Measurements from ENCODE around the gene GBE1. TPM values are rescaled to one million over a fixed set of nuclear protein-coding genes. Genes with fewer than 3 reads are reported as not detected.

The GBE1 gene
- polyA plus RNA-seq, 1 donor (not counting 4 experiments of a cell fraction or from before 2014, with no cell fraction given), result 30.2 TPM

DNA sequence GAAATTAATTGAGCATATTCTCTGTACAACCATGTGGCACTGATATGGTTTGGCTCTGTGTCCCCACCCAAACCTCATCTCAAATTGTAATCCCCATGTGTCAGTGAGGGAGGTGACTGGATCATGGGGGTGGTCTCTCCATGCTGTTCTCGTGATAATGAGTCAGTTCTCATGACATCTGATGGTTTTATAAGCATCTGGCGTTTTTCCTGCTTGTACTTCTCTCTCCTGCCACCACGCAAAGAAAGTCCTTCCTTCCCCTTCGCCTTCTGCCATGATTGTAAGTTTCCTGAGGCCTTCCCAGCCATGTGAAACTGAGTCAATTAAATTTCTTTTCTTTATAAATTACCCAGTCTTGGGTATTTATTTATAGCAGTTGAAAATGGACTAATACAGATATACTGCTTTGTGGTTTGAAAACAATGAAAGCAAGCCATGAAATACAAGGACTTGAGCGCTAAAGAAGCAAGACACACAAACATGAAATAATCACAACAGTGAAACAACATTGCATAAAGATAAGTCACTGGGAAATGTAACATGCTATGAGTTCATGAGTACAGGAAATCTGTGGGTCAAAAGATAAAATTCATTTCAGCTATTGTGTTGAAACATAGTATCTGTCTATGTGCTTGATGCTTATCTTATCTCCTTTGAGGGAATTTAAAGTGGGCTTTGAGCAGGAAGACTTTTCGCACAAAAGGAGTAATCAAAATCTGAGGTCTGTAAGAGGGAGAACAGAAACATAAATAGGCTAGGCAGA lies 288.7 kb downstream of the GBE1 start:
- FAIRE-seq, result no peak
- dilution Hi-C loops (cut with MboI; ENCODE audit: extremely low pct_ligation_motif_present, low sequenced_read_pairs), result no loop called here
- no peak overlapping the region for H3K9ac ChIP-seq (ENCODE audit: control insufficient read depth, extremely low read depth, insufficient read depth, low read length)

DNA sequence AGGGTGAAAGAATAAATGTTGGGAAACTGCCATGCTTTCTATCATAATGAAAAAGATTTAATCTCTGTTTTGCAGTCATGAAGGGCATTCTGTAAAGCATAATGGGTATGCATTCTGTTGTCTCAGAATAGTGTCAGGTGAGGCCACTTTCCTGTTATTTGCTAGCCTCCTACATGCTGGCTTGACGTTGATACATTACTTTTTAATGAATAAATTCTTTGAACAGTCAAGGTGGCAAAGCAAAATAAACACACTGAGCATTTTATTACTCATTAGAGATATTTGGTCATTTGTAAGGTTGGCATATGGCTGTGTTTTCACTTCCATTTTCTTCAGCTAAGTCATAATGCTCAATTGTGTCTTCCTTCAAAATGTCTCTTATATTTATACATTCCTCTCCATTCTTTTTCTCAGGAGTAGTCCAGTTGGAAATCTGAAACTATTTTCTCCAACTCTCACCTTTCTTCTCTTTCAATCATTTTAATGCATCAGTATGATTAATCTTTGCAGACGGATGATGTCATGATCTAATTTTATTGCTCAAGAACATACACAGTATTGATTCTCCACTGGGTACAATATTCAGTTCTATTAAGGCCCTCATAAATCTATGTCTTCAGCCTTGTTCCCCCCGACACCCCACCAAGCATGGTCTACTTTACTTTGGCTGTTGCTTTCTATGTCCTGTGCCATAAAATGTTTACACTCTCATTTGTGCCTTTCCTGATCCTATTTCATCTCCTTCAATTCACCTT lies 290.7 kb downstream of the GBE1 start:
- Histone ChIP-seq H2AFZ (ENCODE audit: control insufficient read depth, low read length) (no peak overlapping the region), H4K20me1 (ENCODE audit: control insufficient read depth, extremely low read depth, insufficient read depth, low read length) (no peaks in the 10 kb centered on the region), H3K4me3 (ENCODE audit: control insufficient read depth in 2 of 3, extremely low read depth in 1 of 3, insufficient read depth in 2 of 3, low read depth in 1 of 3, low read length in 3 of 3) (no peak overlapping the region), H3K36me3 (ENCODE audit: control insufficient read depth in 2 of 2, extremely low read depth in 1 of 2, insufficient read depth in 2 of 2, low read length in 2 of 2) (no peaks in the 10 kb centered on the region), H3K4me2 (ENCODE audit: control insufficient read depth, extremely low read depth, insufficient read depth, low read depth, low read length) (no peak overlapping the region), H3K79me2 (ENCODE audit: control insufficient read depth, insufficient read depth, low read length) (no peaks in the 10 kb centered on the region), H3K4me1 (ENCODE audit: control insufficient read depth, extremely low read depth, insufficient read depth, low read length) (no peaks in the 10 kb centered on the region), H3K27me3 (ENCODE audit: control insufficient read depth, extremely low read depth, insufficient read depth, low read length) (no peaks in the 10 kb centered on the region), H3K27ac (ENCODE audit: control insufficient read depth, insufficient read depth, low read length) (no peak overlapping the region), H3K9me3 (ENCODE audit: control insufficient read depth, low read depth, low read length) (no peaks in the 10 kb centered on the region), H3K9ac (ENCODE audit: control insufficient read depth, extremely low read depth, insufficient read depth, low read length) (no peak overlapping the region), H3K9me1 (ENCODE audit: control insufficient read depth, extremely low read depth, insufficient read depth, low read length) (no peaks in the 10 kb centered on the region)
- FAIRE-seq, result no peak
- no peak for TF ChIP-seq CTCF (optimal IDR thresholded peaks at IDR 0.05 in 1 of 3, IDR thresholded peaks at IDR 0.05 in 1 of 3, conservative IDR thresholded peaks at IDR 0.05 in 1 of 3; ENCODE audit: extremely low read depth in 1 of 3, insufficient read depth in 2 of 3, low read length in 3 of 3)
- TF ChIP-seq EZH2 (IDR thresholded peaks at IDR 0.05; ENCODE audit: low read length), result no peak
- dilution Hi-C loops (cut with MboI; ENCODE audit: extremely low pct_ligation_motif_present, low sequenced_read_pairs), result no loop called here
- no peak for DNase-seq (ENCODE audit: low read depth, low spot score)

More for the DNA sequence above, 288.7 kb downstream of the GBE1 start:
- DNase-seq (ENCODE audit: low read depth, low spot score), result no peak
- Histone ChIP-seq H2AFZ (ENCODE audit: control insufficient read depth, low read length) (no peak overlapping the region), H3K4me1 (ENCODE audit: control insufficient read depth, extremely low read depth, insufficient read depth, low read length) (no peaks in the 10 kb centered on the region), H3K4me3 (ENCODE audit: control insufficient read depth in 2 of 3, extremely low read depth in 1 of 3, insufficient read depth in 2 of 3, low read depth in 1 of 3, low read length in 3 of 3) (no peak overlapping the region), H3K9me3 (ENCODE audit: control insufficient read depth, low read depth, low read length) (no peaks in the 10 kb centered on the region), H3K36me3 (ENCODE audit: control insufficient read depth in 2 of 2, extremely low read depth in 1 of 2, insufficient read depth in 2 of 2, low read length in 2 of 2) (no peaks in the 10 kb centered on the region), H3K4me2 (ENCODE audit: control insufficient read depth, extremely low read depth, insufficient read depth, low read depth, low read length) (no peak overlapping the region), H3K27me3 (ENCODE audit: control insufficient read depth, extremely low read depth, insufficient read depth, low read length) (no peaks in the 10 kb centered on the region), H3K9me1 (ENCODE audit: control insufficient read depth, extremely low read depth, insufficient read depth, low read length) (no peaks in the 10 kb centered on the region), H3K27ac (ENCODE audit: control insufficient read depth, insufficient read depth, low read length) (no peak overlapping the region), H3K79me2 (ENCODE audit: control insufficient read depth, insufficient read depth, low read length) (no peaks in the 10 kb centered on the region), H4K20me1 (ENCODE audit: control insufficient read depth, extremely low read depth, insufficient read depth, low read length) (no peaks in the 10 kb centered on the region)
- TF ChIP-seq EZH2 (IDR thresholded peaks at IDR 0.05; ENCODE audit: low read length) (no peak), CTCF (optimal IDR thresholded peaks at IDR 0.05 in 1 of 3, IDR thresholded peaks at IDR 0.05 in 1 of 3, conservative IDR thresholded peaks at IDR 0.05 in 1 of 3; ENCODE audit: extremely low read depth in 1 of 3, insufficient read depth in 2 of 3, low read length in 3 of 3) (no peak)

All from keratinocyte (primary cell).